Measurements from ENCODE around the gene DPYSL3.

Gene DPYSL3

GRCh38 chr5:147437161-147437596 lies 72.7 kb downstream of the DPYSL3 start:
- no peak for DNase-seq (ENCODE audit: low spot score)

GRCh38 chr5:147436596-147436995 lies 73.3 kb downstream of the DPYSL3 start:
- DNase-seq (ENCODE audit: low spot score): no peak

- DNase-seq (ENCODE audit: low spot score): no peak
These were observed 75.8 kb downstream of the DPYSL3 start for GRCh38 chr5:147434049-147434448.

- no peak for DNase-seq (ENCODE audit: low spot score)
These were observed 77.5 kb downstream of the DPYSL3 start for GRCh38 chr5:147432323-147432722.

GRCh38 chr5:147431586-147431985 lies 78.3 kb downstream of the DPYSL3 start:
- no peak for DNase-seq (ENCODE audit: low spot score)

- no peak for DNase-seq (ENCODE audit: low spot score)
These were observed 79.2 kb downstream of the DPYSL3 start for GRCh38 chr5:147430628-147431027.

GRCh38 chr5:147427521-147428401 lies 82.1 kb downstream of the DPYSL3 start:
- DNase-seq (ENCODE audit: low spot score): no peak

GRCh38 chr5:147426640-147427327 lies 83.1 kb downstream of the DPYSL3 start:
- no peak for DNase-seq (ENCODE audit: low spot score)

- no peak for DNase-seq (ENCODE audit: low spot score)
These were observed 91.3 kb downstream of the DPYSL3 start for GRCh38 chr5:147418613-147419012.

GRCh38 chr5:147417135-147417813 lies 92.6 kb downstream of the DPYSL3 start:
- no peak for DNase-seq (ENCODE audit: low spot score)

GRCh38 chr5:147415651-147416050 lies 94.2 kb downstream of the DPYSL3 start:
- no peak for DNase-seq (ENCODE audit: low spot score)

- no peak for DNase-seq (ENCODE audit: low spot score)
These were observed 96.6 kb downstream of the DPYSL3 start for GRCh38 chr5:147413266-147413665.

GRCh38 chr5:147412561-147412960 lies 97.3 kb downstream of the DPYSL3 start:
- DNase-seq (ENCODE audit: low spot score): no peak

GRCh38 chr5:147411359-147412319 lies 98.2 kb downstream of the DPYSL3 start:
- DNase-seq (ENCODE audit: low spot score): no peak

- DNase-seq (ENCODE audit: low spot score): no peak
These were observed 99.1 kb downstream of the DPYSL3 start for GRCh38 chr5:147410496-147411358.

- no peak for DNase-seq (ENCODE audit: low spot score)
These were observed 100.9 kb downstream of the DPYSL3 start for GRCh38 chr5:147408980-147409379.

GRCh38 chr5:147407094-147407681 lies 102.7 kb downstream of the DPYSL3 start:
- DNase-seq (ENCODE audit: low spot score): no peak

GRCh38 chr5:147406636-147407035 lies 103.2 kb downstream of the DPYSL3 start:
- no peak for DNase-seq (ENCODE audit: low spot score)

- no peak for DNase-seq (ENCODE audit: low spot score)
These were observed 105.2 kb downstream of the DPYSL3 start for GRCh38 chr5:147404706-147405105.
